ENCODE data around the gene PLCG2.
"Not testable (repeated sequence)": the region's sequence is repeated elsewhere in the genome, so short reads cannot be mapped to it uniquely, and the experiment has no call there.

Gene PLCG2

DNA sequence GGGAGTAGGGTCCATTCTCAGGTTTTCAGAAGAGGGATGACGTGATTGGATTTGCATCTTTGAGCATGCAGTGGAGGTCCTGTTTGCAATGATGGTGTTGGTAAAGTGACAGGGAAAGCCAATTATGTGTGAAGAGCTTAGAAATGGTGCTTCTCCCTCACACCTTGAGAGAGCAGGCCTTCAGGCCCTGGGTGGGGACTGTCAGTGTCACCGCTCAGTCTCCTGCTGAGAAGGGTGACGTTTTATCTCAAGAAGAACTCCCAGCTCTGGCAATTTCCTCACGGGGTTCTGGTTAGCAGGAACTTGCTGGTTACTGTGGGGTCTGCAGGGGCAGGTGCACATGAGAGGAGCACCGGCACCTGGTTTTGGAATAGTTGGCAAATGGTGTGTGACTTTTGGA, 11.2 kb downstream of the PLCG2 start:
- no peak for DNase-seq (ENCODE audit: low read depth)

DNA sequence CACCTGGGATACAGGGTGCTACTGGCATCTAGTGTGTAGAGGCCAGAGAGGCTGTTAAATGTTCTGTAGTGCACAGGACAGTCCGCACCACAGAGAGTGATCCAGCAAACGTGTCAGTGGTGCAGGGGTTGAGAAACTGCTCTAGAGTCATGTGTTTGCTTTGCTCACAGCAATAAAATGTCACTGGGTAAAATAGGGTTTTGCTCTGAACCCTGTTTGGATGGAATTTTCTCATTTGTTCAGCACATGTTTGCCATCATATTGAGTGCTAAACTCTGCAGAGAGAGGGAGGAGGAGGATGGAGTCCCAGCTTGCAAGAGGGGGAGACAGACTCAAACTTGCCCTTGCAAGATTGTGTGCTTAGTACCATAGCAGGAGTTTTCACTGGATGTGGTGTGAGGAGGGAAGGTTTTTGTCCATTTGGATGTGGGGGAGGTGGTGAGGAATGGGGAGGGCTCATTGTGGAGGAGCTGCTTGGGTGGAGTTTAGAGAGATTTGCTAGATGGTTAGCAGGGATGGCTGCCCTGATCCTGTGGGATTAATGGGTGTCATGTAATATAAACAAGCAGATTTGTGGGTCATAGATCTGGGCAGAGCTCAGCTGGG, 11.8 kb downstream of the PLCG2 start:
- DNase-seq (ENCODE audit: low read depth), result no peak

DNA sequence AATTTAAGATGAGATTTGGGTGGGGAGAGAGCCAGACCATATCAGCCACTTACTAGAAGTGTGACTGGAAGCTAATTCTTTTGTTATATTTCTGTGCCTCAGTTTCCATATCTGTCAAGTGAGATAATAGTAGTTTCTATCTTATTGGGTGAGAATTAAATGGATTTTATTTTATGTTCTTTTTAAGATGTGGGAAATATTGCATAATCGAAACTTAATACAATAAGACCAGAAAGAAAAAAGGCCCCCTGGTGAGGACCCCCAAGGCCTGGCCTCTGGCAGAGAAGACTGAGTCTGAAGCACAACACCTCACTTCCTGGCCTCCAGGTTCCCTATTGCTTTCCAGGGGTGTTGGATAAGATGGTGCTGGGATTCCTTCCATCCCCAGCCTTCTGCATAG, 13.7 kb downstream of the PLCG2 start:
- no peak for DNase-seq (ENCODE audit: low read depth)

DNA sequence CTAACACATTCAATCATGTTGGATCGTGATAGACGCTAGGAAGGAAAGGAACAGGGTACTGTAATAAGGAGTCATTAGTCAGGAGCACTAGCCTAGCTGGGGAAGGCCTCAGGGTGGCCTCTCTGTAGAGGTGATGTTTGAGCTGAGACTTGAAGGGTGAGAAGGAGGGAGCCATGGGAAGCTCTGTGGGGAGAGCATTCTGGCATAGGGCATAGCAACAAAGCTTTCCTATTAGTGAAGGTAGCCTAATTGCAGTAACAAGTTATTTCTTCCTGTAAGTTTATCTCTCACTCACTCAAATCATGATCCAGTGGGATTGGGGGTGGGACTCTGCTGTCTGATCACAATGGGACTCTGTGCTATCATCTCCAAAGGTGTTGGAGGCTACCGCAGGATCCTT, 16.1 kb downstream of the PLCG2 start:
- DNase-seq (ENCODE audit: low read depth), result no peak

DNA sequence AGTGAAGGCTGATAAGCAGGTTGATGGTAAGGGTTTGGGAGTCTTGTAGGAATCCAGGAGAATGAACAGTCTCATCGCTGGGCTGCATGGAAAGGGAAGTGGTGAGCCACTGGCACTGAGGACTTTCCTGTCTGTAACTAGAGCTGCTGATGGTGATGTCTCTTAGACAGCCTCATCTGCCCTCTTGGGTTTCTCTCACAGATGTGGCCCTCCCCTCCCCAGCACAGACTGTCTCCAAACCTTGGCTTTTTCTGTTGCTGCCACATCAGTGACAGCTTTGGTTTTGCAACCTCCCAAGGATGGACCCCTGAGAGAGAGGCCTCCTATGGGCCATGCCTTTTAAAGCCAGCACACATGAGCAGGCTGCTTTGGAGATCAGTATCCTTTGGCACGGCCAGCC, 16.9 kb downstream of the PLCG2 start:
- DNase-seq (ENCODE audit: low read depth), result no peak

DNA sequence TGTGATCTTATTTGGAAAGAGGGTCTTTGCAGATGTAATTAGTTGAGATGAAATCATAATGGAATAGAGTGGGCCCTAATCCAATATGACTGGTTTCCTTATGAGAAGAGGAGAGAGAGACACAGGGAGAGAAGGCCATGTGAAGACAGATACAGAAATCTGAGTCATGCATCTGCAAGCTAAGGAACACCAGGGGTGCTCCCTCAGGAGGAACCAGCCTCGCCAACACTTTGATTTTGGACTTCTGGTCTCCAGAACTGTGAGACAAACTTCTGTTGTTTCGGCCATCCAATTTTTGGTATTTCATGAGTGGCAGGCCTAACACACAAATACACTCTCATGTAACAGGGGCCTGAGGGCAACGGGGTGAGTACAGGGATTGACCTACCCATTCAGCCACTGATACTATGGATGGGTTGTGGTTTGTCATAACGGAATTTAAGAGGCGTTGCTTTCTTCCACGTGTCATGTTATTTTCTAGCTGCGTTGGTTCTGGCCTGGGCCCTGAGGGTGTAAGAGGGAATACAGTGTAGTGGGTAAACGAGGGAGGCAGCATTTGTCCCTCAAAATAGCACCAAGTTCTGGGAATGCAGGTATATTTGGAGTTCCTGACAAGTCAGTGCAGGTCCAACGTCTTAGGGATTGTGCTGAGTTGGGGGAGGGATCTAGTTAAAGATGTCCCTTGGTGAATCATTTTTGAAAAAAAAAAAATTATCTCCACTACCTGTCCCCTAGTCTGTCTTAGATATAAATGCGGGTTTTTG, 17.7 kb downstream of the PLCG2 start:
- no peak for DNase-seq (ENCODE audit: low read depth)

DNA sequence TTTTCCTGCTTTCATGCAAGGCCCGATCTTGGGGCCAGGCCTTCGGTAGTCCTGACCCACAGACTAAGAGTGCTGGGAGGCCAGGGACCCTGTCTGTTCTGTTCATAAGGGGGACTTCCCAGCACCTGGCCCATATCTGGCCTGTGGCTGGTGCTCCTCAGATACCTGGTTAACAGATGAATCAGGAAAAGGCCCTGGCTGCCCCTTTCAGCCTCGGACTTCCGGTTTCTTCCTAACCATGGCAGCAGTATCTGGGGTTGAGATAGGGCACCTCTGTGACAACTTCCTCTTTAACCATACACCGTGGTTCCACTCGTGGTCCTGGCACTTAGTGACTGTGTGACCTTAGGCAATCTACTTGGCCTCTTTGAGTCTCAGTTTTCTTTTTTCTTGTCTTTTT, 18.4 kb downstream of the PLCG2 start:
- DNase-seq (ENCODE audit: low read depth), result no peak

DNA sequence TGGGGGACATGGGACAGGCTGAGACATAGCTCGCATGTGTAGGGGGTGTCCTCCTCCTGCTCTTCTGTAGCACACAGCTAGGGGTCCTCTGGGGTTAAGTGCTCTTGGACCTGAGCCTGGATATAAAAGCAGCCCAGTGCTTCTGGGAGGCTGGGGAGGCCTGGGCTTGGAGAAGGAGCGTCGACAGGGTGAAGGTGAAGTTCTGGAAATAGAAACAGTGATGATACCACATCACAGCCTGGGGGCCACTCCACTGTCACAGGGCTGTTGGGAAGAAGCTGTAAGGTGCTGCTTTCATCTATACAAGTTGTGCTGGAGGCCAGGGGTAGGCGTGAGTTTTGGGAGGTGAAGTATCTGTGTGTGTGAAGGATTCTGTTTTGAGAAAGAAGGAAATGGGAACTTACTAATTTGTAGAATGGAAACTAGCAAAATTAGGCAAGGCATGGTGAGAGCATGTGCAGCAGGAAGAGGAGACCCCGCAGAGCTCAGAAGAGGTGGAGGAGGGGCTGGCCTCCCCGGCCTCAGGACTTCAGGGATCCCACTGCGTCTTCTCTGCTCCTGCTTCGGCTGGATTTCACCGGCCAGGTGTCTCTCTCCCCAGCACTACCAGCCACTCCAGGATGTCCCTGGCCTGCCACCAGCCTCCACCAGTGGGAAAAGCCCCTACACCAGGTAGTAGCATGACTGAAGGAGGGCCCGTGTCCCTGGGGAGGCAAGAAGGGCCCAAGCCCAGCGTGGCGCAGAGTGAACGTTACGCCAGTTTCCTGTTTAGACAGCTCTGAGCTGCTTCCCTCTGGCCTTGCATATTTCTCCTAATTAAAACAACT, 19.4 kb downstream of the PLCG2 start:
- no peak for DNase-seq (ENCODE audit: low read depth)

DNA sequence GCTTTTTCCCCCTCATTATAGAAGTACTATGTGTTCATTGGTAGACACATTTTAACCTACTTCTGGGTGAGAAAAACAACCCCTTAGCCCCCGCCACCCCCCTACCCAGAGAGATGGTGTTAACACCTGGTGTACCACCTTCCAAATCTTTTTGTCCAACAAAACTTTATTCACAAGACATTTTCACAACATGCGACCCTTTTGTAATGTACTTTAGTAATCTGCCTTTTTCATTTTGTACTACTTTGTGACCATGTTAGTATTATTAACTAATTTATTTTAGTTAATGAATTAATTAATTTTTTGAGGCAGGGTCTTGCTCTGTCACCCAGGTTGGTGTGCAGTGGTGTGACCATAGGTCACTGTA, 20.0 kb downstream of the PLCG2 start:
- no peak for DNase-seq (ENCODE audit: low read depth)

DNA sequence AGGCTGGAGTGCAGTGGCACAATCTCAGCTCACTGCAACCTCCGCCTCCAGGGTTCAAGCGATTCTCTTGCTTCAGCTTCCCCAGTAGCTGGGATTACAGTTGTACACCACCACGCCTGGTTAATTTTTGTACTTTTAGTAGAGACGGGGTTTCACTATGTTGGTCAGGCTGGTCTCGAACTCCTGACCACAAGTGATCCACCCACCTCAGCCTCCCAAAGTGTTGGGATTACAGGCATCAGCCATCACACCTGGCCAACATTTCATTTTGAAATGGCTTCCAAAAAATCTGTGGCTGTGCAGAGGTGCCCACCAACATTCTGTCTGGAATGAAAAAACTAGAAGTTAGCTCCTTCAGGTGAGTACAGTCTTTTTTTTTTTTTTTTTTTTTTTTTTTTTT, 22.6 kb downstream of the PLCG2 start:
- DNase-seq (ENCODE audit: low read depth), result not testable (repeated sequence)

DNA sequence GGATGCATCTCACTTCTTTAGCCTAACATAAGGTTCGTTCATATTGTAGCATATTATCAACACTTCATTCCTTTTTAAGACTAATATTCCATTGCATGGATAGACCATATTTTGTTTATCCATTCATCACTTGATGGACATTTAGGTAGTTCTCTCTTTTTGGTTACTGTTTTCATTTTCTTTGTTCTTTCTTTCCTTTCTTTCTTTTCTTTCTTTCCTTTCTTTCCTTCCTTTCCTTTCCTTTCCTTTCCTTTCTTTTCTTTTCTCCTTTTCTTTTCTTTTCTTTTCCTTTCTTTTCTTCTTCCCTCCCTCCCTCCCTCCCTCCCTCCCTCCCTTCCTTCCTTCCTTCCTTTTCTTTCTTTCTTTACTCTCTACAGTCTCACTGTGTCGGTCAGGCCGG, 24.2 kb downstream of the PLCG2 start:
- DNase-seq (ENCODE audit: low read depth), result no peak

DNA sequence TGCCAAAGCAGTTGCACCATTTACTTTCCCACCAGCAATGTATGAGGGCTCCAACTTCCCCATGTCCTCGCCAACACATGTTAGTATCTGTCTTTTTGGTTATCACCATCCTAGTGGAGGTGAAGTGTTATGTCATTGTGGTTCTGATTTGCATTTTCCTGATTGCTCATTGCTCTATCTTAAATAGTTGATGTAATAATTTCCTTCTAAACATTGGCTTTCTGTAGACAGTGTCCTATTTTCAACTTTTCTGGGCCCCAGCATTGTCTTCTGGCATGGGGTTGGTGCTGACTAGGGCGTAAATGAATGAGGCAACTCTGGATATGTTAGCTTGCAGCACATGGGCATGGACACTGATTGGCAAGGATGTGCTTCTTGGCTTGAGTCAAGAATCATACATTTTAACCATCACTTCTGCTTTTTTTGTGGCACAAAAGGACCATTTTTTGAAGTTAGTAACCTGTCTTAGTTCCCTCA, 25.1 kb downstream of the PLCG2 start:
- DNase-seq (ENCODE audit: low read depth), result no peak

DNA sequence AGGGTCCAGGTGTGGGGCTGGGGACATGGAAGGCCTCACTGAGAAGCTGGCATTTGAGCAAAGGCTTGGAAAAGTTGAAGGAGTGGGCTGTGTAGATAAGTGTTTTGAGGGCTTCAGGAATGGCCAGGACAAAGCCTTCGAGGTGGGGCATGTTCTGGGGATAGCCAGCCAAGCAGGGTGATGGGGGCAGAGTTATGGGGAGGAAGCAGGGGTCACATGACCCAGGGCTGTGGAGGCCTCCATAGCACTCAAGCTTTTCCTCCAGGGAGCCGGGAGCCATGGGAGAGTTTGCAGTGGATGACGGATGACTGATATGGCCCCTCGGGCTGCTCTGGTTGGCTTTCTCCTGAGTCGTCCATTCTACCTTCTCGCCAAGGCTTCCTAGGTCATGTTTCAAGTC, 27.6 kb downstream of the PLCG2 start:
- DNase-seq (ENCODE audit: low read depth), result no peak

DNA sequence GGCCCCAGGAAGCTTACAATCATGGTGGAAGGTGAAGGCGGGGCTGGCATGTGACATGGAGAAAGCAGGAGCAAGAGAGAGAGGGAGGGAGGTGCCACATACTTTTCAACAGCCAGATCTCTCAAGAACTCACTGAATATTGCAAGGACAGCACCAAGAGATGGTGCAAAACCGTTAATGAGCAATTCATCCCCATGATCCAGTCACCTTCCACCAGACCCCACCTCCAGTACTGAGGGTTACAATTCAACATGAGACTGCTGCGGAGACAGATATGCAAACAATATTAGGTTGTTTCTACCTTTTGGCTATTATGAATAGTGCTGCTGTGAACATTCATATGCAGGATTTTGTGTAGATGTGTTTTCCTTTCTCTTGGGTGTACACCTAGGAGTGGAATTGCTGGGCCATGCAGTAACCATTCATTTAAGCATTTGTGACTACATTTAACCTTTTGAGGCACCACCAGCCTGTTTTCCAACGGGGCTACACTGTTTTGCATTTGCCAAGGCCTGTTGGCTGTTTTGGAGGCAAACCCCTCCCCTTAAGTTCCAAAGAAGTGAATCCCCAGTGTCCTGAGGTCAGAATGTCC, 28.8 kb downstream of the PLCG2 start:
- DNase-seq (ENCODE audit: low read depth), result no peak

DNA sequence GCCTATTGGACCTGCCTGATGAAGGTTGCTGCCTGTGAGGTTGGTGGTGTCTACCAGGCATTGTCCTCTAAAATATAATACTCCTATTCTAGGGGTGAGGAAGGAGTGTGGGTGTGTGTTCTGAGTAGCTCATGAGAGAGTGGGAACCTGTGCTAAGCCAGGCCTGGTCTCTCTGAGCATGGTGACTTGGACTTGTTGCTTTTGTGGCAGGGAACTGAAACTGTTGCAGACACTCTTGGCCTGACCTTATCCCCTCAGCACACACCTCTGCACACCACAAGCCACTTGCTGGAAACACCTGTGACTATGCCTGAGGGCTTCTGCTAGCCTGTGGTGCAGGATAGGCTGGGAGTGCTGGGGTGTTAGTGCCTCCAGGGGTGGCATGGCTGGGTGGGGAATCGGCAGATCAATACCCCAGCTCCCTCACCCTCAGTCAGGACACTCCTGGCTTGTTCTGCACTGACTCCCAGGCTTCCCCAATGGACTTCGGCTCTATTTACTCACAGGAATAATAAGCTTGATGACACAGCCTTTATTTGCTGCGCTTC, 29.9 kb downstream of the PLCG2 start:
- DNase-seq (ENCODE audit: low read depth), result no peak

DNA sequence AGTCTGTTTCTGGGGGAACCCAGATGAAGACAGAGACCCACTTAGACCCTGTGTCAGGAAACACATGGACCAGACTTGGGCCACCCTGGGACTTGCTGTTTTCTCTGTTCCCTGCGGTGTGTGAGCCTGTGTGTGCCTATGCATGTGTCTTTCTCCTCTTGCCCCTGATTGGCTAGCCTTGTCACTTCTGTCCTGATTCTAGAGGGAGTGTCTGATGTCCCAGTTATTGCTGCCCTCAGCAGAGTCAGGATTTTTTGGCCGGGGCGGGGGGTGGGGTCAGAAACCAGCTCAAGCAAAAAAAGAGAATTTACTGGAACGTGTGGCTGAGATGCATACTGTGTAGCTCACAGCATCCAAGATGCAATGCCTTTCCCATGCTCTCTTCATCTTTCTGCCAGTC, 30.5 kb downstream of the PLCG2 start:
- DNase-seq (ENCODE audit: low read depth), result no peak

DNA sequence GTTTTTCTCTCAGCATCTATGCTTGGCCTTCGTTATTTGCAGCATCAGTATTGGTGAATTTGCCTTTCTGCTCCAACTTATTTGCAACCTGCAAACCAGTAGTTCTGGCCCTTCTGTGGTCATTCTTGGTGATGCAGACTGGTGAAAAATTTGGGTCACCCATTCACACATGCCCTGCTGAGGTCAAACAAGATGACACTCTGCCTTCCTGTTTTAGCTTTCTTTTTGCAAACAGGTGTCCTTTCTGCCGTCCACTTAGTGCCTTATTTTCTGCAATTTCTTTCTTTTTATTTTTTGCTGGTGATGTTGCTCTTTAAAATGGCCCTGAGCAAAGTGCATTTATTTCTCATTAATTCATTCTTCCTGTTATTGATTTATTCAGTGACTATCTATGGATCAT, 31.3 kb downstream of the PLCG2 start:
- DNase-seq (ENCODE audit: low read depth), result no peak

DNA sequence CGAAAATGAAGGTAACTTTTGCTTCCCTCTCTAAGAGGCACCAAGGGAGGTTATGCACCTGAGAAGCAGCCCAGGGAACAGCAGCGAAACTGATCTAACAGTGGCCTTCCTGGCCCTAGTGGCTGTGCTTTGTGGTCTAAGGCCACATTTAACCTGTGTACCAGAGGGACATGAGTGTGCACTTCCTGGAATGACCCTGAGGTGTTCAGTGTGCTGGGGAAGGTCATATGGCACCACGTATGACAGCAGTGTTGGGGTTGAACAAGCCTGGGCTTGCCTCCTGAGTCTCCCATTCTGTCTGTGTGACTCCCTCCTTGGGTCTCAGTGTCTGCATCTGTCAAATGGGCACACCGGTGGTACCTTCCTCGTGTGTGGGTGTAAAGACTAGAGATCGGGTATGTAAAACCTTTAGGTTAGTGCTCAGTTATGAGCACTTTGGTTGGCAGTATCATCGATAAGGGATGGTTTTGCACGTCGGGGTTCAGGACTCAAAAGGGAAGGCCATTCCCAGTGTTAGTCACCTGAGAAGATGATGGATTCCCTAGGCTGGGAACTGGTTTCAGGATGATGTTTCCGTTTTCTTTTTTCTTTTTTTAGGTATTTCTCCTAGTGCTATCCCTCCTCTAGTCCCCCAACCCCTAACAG, 31.9 kb downstream of the PLCG2 start:
- no peak for DNase-seq (ENCODE audit: low read depth)

DNA sequence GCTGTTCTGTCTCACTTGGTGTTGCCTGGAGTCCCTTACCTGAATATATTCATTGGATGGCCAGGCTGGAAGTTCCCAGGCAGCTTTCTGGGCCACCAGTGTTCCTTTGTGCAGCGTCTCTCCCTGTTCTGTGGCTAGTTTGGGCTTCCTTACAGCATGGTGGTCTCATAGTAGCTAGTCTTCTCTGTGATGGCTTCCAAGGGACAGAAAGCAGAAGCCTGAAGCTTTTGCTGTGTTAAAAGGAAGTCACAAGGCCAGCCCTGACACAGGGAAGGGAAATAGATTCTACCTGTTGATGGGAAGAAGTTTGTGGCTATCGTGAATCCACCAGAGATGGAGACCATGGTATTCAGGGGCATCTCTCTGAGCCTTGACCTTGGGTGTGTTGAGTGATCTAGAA, 34.6 kb downstream of the PLCG2 start:
- no peak for DNase-seq (ENCODE audit: low read depth)

DNA sequence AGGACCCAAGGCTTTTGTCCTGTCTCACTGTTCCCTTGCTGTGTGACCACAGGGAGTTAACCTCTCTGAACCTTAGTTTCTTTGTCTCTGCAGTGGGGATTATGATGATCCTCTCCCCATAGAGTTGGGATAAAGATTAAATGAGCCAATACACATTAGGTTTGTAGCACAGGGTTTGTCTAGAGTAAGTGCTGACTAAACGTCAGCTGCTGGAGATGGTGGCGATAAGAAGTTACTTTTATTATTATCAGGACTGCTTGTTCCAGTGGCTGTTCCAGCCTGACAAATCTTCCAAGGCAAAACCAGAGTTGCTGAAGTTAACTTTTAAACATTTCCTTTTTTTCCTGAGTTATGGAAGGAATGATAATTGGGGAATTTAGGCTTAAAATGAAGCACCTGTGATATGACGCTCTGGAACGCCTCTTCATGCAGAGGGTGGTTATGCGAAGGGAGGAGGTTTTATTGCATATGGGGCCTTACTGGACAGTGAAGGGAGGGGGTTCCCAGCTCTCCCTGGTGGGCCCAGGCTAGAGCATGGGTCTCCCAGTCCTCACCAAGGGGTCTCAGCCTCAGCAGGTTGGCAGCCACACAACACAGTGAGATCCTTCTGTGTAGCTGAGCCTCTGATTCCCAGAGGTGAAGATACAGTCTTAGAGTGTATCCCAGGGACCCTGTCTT, 35.8 kb downstream of the PLCG2 start:
- DNase-seq (ENCODE audit: low read depth), result no peak

DNA sequence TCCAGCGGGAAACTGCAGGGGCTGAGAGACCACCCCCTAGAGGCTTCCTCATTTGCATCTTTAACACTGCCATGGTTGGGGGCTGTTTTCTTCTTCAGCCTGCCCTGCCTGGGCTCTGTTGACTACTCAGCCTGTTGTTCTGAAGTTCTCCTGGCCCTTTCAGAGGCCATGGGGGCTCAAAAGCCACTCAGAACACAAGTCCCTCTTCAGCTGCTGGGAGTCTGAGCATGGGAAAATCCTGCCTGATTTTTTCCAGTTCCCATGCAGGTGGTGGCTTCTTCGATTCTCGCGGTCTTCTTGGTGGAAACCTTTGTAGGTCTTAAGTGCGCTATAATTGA, 36.3 kb downstream of the PLCG2 start:
- no peak for DNase-seq (ENCODE audit: low read depth)

DNA sequence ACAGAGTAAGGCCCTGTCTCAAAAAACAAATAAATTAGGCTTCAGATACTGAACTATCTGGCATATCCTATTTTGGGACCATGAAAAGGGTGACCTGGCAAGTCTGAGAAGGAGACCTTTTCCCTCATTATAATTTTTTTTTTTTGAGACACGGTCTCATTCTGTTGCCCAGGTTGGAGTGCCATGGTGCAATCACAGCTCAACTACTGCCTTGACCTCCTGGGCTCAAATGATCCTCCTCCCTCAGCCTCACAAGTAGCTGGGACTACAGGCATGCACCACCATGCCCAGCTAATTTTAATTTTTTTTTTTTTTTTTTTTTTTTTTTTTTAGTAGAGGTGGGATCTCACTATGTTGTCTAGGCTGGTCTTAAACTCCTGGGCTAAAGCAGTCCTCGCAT, 37.3 kb downstream of the PLCG2 start:
- no peak for DNase-seq (ENCODE audit: low read depth)

Data from fibroblast of gingiva (primary cell).